ACC112 (cell line): ENCODE results near the gene MN1.

Source experiments
- H2AFZ ChIP-seq: fragments of 200-600 bp; sonication (generic); one replicate; pipeline ENCODE4 v1.6.0; 2017; ENCODE audit warnings: antibody characterized with exemption, low read length; ENCODE audit not compliant: unreplicated experiment
- H3K27ac ChIP-seq: fragments of 200-600 bp; sonication (generic); 2 replicates; pipeline ENCODE4 v1.5.1; 2014; ENCODE audit warnings: low read depth, mild to moderate bottlenecking, antibody characterized with exemption, low read length, moderate library complexity
- H3K27me3 ChIP-seq: fragments of 200-600 bp; sonication (generic); 2 replicates; pipeline ENCODE4 v1.6.1; 2014; ENCODE audit warnings: mild to moderate bottlenecking, antibody characterized with exemption, low read length, moderate library complexity, mixed read lengths; ENCODE audit not compliant: insufficient read depth
- H3K36me3 ChIP-seq: fragments of 200-600 bp; sonication (generic); 2 replicates; pipeline ENCODE4 v1.6.1; 2016; ENCODE audit warnings: mild to moderate bottlenecking, antibody characterized with exemption, low read length, moderate library complexity, mixed read lengths; ENCODE audit not compliant: insufficient read depth
- H3K4me1 ChIP-seq: fragments of 200-600 bp; sonication (generic); one replicate; pipeline ENCODE4 v1.6.1; 2016; ENCODE audit warnings: low read length, mixed read lengths; ENCODE audit not compliant: insufficient read depth, unreplicated experiment, control insufficient read depth
- H3K4me3 ChIP-seq: fragments of 200-600 bp; sonication (generic); 2 replicates; pipeline ENCODE4 v1.5.1; 2014; ENCODE audit warnings: mild to moderate bottlenecking, low read depth, low read length
- H3K79me2 ChIP-seq: fragments of 200-600 bp; sonication (generic); one replicate; pipeline ENCODE4 v1.6.0; 2016; ENCODE audit warnings: low read length; ENCODE audit not compliant: control insufficient read depth, unreplicated experiment, insufficient read depth

MN1 gene

GRCh38 chr22:27842201-27842600, 40.6 kb upstream of the MN1 start:
- no peaks in the 10 kb centered on the region for H3K79me2 ChIP-seq
- no peak overlapping the region for H3K4me3 ChIP-seq
- no peak overlapping the region for H3K27ac ChIP-seq
- no peaks in the 10 kb centered on the region for H3K4me1 ChIP-seq
- no peaks in the 10 kb centered on the region for H3K36me3 ChIP-seq
- no peaks in the 10 kb centered on the region for H3K27me3 ChIP-seq
- no peak overlapping the region for H2AFZ ChIP-seq

- Histone ChIP-seq H3K4me3 (no peak overlapping the region), H2AFZ (no peak overlapping the region), H3K27ac (no peak overlapping the region), H3K27me3 (no peaks in the 10 kb centered on the region), H3K4me1 (no peaks in the 10 kb centered on the region), H3K36me3 (no peaks in the 10 kb centered on the region), H3K79me2 (no peaks in the 10 kb centered on the region)
Observed at GRCh38 chr22:27840436-27840835, 38.9 kb upstream of the MN1 start.

DNA sequence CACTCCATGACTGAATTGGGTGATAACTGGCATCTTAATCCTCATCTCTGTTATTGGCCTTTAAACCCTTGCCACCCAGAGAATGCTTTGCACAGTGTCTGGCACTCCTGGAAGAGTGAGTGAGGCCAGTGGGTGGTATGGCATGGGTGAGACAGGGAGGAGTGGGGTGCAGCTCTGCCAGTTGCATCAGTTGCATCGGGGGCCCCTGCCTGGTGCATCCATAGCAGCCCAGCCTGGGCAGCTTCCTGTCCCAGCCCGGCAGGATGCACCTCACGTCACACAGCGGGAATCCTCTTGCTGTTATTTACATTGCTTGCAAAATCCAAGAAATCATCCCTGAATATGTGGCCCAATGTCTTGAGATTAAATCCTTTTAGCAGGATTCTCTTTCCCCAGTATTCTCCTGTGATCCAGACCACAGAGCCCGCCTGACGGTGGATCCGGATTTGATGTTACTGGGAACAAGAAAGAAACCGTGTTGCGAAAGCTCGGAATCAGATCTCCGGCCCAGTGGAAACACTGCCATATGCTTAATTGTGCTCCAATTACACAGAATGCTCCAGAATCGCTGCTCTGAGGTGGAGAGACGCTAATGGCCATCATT, 37.6 kb upstream of the MN1 start:
- Histone ChIP-seq H3K4me1 (no peaks in the 10 kb centered on the region), H2AFZ (no peak overlapping the region), H3K4me3 (no peak overlapping the region), H3K27ac (no peak overlapping the region), H3K27me3 (no peaks in the 10 kb centered on the region), H3K79me2 (no peaks in the 10 kb centered on the region), H3K36me3 (no peaks in the 10 kb centered on the region)

GRCh38 chr22:27836181-27836580, 34.6 kb upstream of the MN1 start:
- Histone ChIP-seq H3K27ac (no peak overlapping the region), H3K36me3 (no peaks in the 10 kb centered on the region), H3K4me3 (no peak overlapping the region), H3K4me1 (no peaks in the 10 kb centered on the region), H3K27me3 (no peaks in the 10 kb centered on the region), H3K79me2 (no peaks in the 10 kb centered on the region), H2AFZ (no peak overlapping the region)

DNA sequence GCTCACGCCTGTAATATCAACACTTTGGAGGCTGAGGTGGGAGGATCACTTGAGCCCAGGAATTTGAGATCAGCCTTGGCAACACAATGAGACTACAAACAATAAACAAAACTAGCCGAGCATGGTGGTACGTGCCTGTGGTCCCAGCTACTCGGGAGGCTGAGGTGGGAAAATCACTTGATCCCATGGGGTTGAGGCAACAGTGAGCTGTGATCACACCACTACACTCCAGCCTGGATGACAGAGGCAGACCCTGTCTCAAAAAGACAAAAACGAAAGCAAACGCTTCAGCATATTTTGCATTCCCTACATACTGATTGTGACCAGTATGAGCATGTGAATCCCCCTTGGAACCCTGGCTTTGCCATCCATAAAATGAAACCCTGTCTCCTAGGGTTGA, 33.9 kb upstream of the MN1 start:
- no peak overlapping the region for H3K27ac ChIP-seq
- no peaks in the 10 kb centered on the region for H3K27me3 ChIP-seq
- no peak overlapping the region for H3K4me3 ChIP-seq
- H3K36me3 ChIP-seq = no peaks in the 10 kb centered on the region
- H3K79me2 ChIP-seq = no peaks in the 10 kb centered on the region
- H3K4me1 ChIP-seq = no peaks in the 10 kb centered on the region
- no peak overlapping the region for H2AFZ ChIP-seq

DNA sequence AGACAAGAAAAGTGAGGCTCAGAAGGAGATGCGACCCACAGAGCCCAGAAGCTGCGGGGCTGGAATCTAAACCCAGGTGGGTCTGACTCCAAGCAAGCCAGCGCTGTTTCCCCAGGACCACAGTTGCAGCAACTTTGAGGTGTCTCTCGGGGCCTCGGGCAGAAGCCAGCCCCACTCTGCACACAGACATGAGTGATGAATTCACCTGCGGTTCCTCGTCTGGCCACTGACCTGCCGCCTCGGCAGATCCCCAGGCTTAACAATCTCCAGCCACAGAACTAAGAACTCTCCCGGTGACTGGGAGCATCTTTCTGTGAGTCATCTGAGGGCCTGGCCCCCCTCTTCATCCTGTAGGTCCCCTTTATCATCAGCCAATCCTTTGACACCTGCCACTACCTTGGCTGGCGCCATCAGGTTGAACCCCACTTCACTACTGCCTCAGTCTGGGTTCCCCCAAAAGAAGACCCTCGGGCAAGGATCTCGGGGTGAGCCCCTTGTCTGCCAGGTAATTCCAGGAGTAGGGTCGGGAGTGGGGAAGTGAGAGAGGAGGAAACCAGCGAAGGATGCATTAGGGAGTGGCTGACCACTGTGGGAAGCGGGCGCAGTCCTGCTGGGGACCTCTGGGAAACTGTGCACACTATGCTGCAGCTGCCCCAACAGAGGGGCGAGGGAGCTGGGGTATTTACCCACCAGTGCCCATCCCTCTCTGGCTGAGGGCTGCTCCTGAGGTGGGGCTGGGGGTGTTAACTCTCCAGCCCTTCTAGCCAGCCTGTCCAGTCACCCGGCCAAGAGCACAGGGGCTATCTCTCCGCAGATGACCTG, 33.0 kb upstream of the MN1 start:
- Histone ChIP-seq H3K27me3 (no peaks in the 10 kb centered on the region), H3K4me3 (no peak overlapping the region), H3K36me3 (no peaks in the 10 kb centered on the region), H3K4me1 (no peaks in the 10 kb centered on the region), H3K27ac (no peak overlapping the region), H3K79me2 (no peaks in the 10 kb centered on the region), H2AFZ (no peak overlapping the region)

DNA sequence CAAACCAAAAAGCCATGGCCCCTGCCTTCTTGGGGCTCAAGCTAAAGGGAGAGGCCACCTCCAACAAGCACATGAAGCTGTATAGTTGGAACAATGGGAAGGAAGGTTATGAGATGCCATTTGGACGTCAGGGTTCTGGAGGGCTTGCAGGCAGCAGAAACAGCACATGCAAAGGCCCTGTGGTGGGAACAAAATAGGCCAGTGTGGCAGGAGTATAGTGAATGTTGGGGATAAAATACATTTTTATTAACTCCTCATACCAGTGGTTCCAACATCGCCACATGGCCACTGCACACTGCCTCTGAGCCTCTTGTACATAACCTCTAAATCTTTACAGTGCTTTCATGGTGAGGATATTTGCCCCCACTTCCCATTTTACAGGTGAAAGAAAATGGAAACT, 32.2 kb upstream of the MN1 start:
- H2AFZ ChIP-seq = no peak overlapping the region
- H3K79me2 ChIP-seq = no peaks in the 10 kb centered on the region
- no peaks in the 10 kb centered on the region for H3K4me1 ChIP-seq
- no peak overlapping the region for H3K27ac ChIP-seq
- no peaks in the 10 kb centered on the region for H3K36me3 ChIP-seq
- H3K27me3 ChIP-seq = no peaks in the 10 kb centered on the region
- H3K4me3 ChIP-seq = no peak overlapping the region

DNA sequence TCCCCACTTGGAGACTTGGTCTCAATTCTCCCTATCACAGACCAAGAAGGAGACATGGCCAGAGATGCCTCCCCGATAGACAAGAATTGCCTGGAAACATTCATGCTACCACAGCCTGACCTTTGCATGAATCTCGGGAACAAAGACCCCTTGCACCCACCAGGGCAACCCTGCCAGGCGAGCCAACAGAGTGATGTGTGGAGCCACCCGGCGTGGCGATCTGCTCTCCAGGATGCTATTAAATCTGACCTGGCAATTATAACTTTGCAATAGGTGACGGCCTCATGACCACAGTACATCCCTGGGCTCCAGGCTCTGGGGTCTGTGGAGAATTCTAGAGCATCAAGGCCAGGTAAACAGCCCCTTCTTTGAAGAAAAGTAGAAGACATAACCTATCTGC, 31.1 kb upstream of the MN1 start:
- H3K4me3 ChIP-seq = no peak overlapping the region
- H3K27me3 ChIP-seq = no peaks in the 10 kb centered on the region
- no peaks in the 10 kb centered on the region for H3K79me2 ChIP-seq
- H3K27ac ChIP-seq = no peak overlapping the region
- H2AFZ ChIP-seq = no peak overlapping the region
- H3K4me1 ChIP-seq = no peaks in the 10 kb centered on the region
- no peaks in the 10 kb centered on the region for H3K36me3 ChIP-seq

DNA sequence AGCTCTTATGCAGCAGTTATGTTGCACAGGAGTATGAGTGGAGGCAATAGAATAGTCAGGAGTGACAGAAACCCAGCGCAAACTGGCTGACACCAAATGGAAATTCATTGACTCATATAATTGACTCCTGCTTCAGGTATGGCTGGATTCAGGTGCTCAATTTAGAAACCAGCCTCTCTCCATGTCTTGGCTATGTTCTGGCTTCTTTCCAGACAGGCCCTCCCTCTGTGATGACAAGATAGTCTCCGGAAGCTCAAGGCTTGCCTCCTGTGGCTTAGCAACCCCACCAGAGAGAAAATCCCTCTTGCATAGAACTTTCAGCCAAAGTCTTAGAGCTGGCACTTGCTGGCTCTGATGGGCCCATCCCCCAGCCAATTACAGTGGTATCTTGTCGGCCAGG, 28.1 kb upstream of the MN1 start:
- Histone ChIP-seq H3K36me3 (no peaks in the 10 kb centered on the region), H3K4me1 (no peaks in the 10 kb centered on the region), H3K79me2 (no peaks in the 10 kb centered on the region), H3K4me3 (no peak overlapping the region), H3K27ac (no peak overlapping the region), H2AFZ (no peak overlapping the region), H3K27me3 (no peaks in the 10 kb centered on the region)

DNA sequence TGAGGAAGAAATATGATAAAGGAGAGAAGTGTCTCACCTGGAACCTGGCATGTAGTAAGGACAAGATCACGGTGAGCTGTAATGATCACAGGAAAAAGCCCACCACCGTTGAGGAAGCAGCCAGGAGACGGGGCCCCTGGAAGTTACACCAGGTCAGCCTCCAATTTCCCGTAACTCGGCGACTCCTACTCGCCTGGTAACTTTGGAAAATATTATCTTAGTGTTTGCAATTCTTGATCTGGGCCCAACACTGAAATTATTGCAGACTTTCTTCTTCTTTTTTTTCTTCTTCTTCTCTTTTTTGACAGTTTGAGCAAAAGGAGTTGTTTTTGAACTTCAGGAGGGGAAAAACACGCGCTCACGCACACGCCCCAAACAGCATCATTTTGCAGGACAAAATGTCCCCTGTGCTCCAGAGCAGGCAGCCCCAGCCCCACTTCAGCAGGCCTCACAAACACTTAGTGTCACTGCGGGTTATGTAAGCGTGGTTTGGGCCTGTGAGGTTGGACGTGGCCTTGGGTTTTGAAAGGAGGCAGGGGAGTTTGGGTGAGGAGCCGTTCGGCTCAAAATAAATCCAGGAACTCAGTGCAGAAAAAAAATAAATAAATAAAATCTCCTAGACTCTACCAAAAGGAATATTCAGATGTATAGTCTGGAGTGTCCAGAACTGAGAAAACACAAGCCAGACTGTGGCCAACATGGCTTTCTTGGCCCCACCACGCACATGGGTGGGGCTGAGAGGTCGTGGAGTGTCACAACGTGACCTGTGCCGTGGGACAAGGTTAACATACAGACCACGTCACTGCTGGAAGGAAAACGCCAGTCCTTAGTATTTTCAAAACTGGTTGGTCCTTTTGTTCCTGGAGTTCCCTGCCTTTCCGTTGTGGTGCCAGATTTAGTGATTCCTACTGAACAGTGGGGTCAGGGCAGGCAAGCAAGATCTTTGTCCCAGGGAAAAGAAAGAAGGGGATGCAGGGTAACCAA, 26.3 kb upstream of the MN1 start:
- no peaks in the 10 kb centered on the region for H3K79me2 ChIP-seq
- no peaks in the 10 kb centered on the region for H3K27me3 ChIP-seq
- no peaks in the 10 kb centered on the region for H3K4me1 ChIP-seq
- no peak overlapping the region for H2AFZ ChIP-seq
- no peak overlapping the region for H3K27ac ChIP-seq
- H3K4me3 ChIP-seq = no peak overlapping the region
- no peaks in the 10 kb centered on the region for H3K36me3 ChIP-seq
